ENCODE data around the gene CLHC1. TPM values are rescaled to one million over a fixed set of nuclear protein-coding genes. Genes with fewer than 3 reads are reported as not detected.
A peak's percentile ranks its signal among the peaks of the same experiment; 100 is the strongest.

The CLHC1 gene
- total and polyA plus RNA-seq, 12 donors: 4.7 to 21.3 (median 10.5) TPM

DNA sequence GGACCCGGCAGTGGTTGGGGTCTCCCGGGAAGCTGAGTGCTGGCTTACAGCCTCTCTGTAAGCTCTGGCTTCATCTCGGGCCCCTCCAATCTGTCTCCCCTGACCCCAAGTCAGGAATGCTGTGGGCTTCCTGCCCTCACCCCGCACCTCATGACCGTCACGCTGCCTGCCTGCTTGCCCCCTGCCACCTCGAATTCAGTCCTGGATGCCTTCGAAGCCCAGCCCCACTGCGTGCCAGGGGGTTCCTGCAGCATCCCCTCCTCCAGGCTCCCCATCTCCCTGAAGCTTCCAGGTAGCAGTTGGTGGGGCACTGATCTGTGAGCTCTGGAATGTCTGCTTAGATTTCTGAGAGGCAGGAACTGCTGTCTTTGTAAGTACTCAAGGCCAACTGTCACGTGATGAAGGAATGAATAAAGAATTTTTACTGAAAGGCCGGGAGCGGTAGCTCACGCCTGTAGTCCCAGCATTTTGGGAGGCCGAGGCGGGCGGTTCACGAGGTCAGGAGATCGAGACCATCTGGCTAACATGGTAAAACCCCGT, 6.5 kb downstream of the CLHC1 start:
- Histone ChIP-seq H3K36me3 (replicated peaks in 1 of 2) (no peaks in the 10 kb centered on the region), H3K4me1 (replicated peaks in 1 of 2) (peaks cover 4 to 12% of the 10 kb centered on the region in 2 donors), H3K27ac (peak overlapping the region in 1 of 5 donors; percentile 92), H3K4me3 (no peak overlapping the region), H3K27me3 (no peaks in the 10 kb centered on the region), H3K9me3 (replicated peaks in 1 of 3) (no peaks in the 10 kb centered on the region)
- no peak for DNase-seq
- WGBS, 4 donors: 69 to 85% (median 76%) methylated on average over 14 to 19 of the region's 19 CpGs
- intact Hi-C loops (cut with DNase I): no loop called here
- TF ChIP-seq CTCF (IDR thresholded peaks at IDR 0.05) (no peak), POLR2A (IDR thresholded peaks at IDR 0.05) (no peak)

GRCh38 chr2:55224761-55225261, 7.3 kb downstream of the CLHC1 start:
- peaks cover 4 to 12% of the 10 kb centered on the region in 2 donors for H3K4me1 ChIP-seq (replicated peaks in 1 of 2)
- TF ChIP-seq POLR2A (IDR thresholded peaks at IDR 0.05) (no peak), CTCF (IDR thresholded peaks at IDR 0.05) (no peak)
- H3K27ac ChIP-seq: peak overlapping the region in 2 of 5 donors; percentile 92 to 94
- peak; percentile 51 to 79 (median 71) for DNase-seq
- no peaks in the 10 kb centered on the region for H3K9me3 ChIP-seq (replicated peaks in 1 of 3)
- intact Hi-C loops (cut with DNase I): no loop called here
- 66 to 85% (median 74%) methylated on average over 8 to 19 of the region's 19 CpGs for WGBS, 4 donors
- no peaks in the 10 kb centered on the region for H3K27me3 ChIP-seq
- H3K36me3 ChIP-seq (replicated peaks in 1 of 2): no peaks in the 10 kb centered on the region
- no peak overlapping the region for H3K4me3 ChIP-seq

GRCh38 chr2:55223958-55224760, 7.9 kb downstream of the CLHC1 start:
- H3K27ac ChIP-seq: peak overlapping the region in 4 of 5 donors; percentile 89 to 94 (median 92)
- peak in 2 of 7 donors; percentile 19 for DNase-seq
- H3K9me3 ChIP-seq (replicated peaks in 1 of 3): no peaks in the 10 kb centered on the region
- peaks cover 4 to 9% of the 10 kb centered on the region in 2 donors for H3K4me1 ChIP-seq (replicated peaks in 1 of 2)
- no peak for TF ChIP-seq POLR2A (IDR thresholded peaks at IDR 0.05)
- no peak for TF ChIP-seq CTCF (IDR thresholded peaks at IDR 0.05)
- intact Hi-C loops (cut with DNase I): no loop called here
- 91 to 93% (median 93%) methylated on average over 16 to 25 of the region's 25 CpGs for WGBS, 4 donors
- H3K27me3 ChIP-seq: no peaks in the 10 kb centered on the region
- H3K36me3 ChIP-seq (replicated peaks in 1 of 2): no peaks in the 10 kb centered on the region
- peak overlapping the region in 2 of 4 donors; percentile 69 for H3K4me3 ChIP-seq

GRCh38 chr2:55213822-55214221, 18.3 kb downstream of the CLHC1 start:
- no peak overlapping the region for H3K27ac ChIP-seq
- H3K9me3 ChIP-seq (replicated peaks in 1 of 3): no peaks in the 10 kb centered on the region
- H3K27me3 ChIP-seq: no peaks in the 10 kb centered on the region
- no peak for TF ChIP-seq POLR2A (IDR thresholded peaks at IDR 0.05)
- TF ChIP-seq CTCF (IDR thresholded peaks at IDR 0.05): no peak
- no peaks in the 10 kb centered on the region for H3K4me1 ChIP-seq (replicated peaks in 1 of 2)
- intact Hi-C loops (cut with DNase I): no loop called here
- no peak for DNase-seq
- H3K4me3 ChIP-seq: no peak overlapping the region
- H3K36me3 ChIP-seq (replicated peaks in 1 of 2): no peaks in the 10 kb centered on the region
